Measurements from ENCODE around the gene FAM200B. TPM values are rescaled to one million over a fixed set of nuclear protein-coding genes. Genes with fewer than 3 reads are reported as not detected.

FAM200B gene
- total and polyA plus RNA-seq, 4 donors, result 11.8 to 45.7 (median 16.9) TPM

DNA sequence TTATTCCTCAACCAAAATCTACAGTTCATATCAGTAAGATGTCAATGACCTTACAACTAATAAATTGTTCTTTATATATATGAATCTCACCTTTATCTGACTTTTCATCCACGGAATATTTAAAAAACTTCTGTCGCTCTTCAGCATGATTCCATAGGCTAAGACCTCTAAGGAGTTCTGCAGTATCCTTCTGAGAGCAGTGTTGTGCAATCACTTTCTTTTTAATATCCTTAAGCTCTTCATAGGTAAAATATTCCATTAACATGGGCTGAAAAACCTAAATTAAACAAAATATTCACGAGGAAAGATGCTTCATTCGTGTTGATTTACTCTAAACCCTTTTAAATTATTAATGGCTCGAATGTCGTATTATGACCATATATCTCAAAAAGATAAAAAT, 43.2 kb upstream of the FAM200B start:
- H3K4me3 ChIP-seq (ENCODE audit: low read depth in 1 of 3, low read length in 3 of 3), result no peak overlapping the region
- peaks cover 3 to 35% (median 21%) of the 10 kb centered on the region in 4 donors for H3K36me3 ChIP-seq (ENCODE audit: control insufficient read depth in 4 of 4, insufficient read depth in 3 of 4, low read depth in 1 of 4, low read length in 3 of 4)
- no peaks in the 10 kb centered on the region for H3K27me3 ChIP-seq (ENCODE audit: control insufficient read depth in 4 of 4, insufficient read depth in 4 of 4, low read length in 3 of 4)
- H3K9ac ChIP-seq (ENCODE audit: low read depth in 1 of 2, low read length in 2 of 2), result no peak overlapping the region
- TF ChIP-seq JUND (IDR thresholded peaks at IDR 0.05) (no peak), FOXA1 (IDR thresholded peaks at IDR 0.05) (no peak), NR2F2 (IDR thresholded peaks at IDR 0.05) (no peak), HNF4G (IDR thresholded peaks at IDR 0.05) (no peak), GABPA (IDR thresholded peaks at IDR 0.05 in 1 of 2, conservative IDR thresholded peaks at IDR 0.05 in 1 of 2) (no peak), EGR1 (IDR thresholded peaks at IDR 0.05; ENCODE audit: low read depth in 2 of 2) (no peak), SP1 (IDR thresholded peaks at IDR 0.05) (no peak), FOXA2 (IDR thresholded peaks at IDR 0.05) (no peak), RXRA (IDR thresholded peaks at IDR 0.05) (no peak), YY1 (IDR thresholded peaks at IDR 0.05) (no peak), RAD21 (IDR thresholded peaks at IDR 0.05) (no peak), TAF1 (conservative IDR thresholded peaks at IDR 0.05) (no peak), HNF4A (conservative IDR thresholded peaks at IDR 0.05) (no peak)
- TF ChIP-seq, protein P1, sequence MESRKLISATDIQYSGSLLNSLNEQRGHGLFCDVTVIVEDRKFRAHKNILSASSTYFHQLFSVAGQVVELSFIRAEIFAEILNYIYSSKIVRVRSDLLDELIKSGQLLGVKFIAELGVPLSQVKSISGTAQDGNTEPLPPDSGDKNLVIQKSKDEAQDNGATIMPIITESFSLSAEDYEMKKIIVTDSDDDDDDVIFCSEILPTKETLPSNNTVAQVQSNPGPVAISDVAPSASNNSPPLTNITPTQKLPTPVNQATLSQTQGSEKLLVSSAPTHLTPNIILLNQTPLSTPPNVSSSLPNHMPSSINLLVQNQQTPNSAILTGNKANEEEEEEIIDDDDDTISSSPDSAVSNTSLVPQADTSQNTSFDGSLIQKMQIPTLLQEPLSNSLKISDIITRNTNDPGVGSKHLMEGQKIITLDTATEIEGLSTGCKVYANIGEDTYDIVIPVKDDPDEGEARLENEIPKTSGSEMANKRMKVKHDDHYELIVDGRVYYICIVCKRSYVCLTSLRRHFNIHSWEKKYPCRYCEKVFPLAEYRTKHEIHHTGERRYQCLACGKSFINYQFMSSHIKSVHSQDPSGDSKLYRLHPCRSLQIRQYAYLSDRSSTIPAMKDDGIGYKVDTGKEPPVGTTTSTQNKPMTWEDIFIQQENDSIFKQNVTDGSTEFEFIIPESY (IDR thresholded peaks at IDR 0.05), result no peak
- TF ChIP-seq, protein P2, sequence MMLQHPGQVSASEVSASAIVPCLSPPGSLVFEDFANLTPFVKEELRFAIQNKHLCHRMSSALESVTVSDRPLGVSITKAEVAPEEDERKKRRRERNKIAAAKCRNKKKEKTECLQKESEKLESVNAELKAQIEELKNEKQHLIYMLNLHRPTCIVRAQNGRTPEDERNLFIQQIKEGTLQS (IDR thresholded peaks at IDR 0.05), result no peak
- TF ChIP-seq, protein P3, sequence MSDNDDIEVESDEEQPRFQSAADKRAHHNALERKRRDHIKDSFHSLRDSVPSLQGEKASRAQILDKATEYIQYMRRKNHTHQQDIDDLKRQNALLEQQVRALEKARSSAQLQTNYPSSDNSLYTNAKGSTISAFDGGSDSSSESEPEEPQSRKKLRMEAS (IDR thresholded peaks at IDR 0.05), result no peak
- TF ChIP-seq, protein P4, sequence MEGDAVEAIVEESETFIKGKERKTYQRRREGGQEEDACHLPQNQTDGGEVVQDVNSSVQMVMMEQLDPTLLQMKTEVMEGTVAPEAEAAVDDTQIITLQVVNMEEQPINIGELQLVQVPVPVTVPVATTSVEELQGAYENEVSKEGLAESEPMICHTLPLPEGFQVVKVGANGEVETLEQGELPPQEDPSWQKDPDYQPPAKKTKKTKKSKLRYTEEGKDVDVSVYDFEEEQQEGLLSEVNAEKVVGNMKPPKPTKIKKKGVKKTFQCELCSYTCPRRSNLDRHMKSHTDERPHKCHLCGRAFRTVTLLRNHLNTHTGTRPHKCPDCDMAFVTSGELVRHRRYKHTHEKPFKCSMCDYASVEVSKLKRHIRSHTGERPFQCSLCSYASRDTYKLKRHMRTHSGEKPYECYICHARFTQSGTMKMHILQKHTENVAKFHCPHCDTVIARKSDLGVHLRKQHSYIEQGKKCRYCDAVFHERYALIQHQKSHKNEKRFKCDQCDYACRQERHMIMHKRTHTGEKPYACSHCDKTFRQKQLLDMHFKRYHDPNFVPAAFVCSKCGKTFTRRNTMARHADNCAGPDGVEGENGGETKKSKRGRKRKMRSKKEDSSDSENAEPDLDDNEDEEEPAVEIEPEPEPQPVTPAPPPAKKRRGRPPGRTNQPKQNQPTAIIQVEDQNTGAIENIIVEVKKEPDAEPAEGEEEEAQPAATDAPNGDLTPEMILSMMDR (IDR thresholded peaks at IDR 0.05; ENCODE audit: low read depth, low read length, missing input control), result no peak
- TF ChIP-seq, protein P5, sequence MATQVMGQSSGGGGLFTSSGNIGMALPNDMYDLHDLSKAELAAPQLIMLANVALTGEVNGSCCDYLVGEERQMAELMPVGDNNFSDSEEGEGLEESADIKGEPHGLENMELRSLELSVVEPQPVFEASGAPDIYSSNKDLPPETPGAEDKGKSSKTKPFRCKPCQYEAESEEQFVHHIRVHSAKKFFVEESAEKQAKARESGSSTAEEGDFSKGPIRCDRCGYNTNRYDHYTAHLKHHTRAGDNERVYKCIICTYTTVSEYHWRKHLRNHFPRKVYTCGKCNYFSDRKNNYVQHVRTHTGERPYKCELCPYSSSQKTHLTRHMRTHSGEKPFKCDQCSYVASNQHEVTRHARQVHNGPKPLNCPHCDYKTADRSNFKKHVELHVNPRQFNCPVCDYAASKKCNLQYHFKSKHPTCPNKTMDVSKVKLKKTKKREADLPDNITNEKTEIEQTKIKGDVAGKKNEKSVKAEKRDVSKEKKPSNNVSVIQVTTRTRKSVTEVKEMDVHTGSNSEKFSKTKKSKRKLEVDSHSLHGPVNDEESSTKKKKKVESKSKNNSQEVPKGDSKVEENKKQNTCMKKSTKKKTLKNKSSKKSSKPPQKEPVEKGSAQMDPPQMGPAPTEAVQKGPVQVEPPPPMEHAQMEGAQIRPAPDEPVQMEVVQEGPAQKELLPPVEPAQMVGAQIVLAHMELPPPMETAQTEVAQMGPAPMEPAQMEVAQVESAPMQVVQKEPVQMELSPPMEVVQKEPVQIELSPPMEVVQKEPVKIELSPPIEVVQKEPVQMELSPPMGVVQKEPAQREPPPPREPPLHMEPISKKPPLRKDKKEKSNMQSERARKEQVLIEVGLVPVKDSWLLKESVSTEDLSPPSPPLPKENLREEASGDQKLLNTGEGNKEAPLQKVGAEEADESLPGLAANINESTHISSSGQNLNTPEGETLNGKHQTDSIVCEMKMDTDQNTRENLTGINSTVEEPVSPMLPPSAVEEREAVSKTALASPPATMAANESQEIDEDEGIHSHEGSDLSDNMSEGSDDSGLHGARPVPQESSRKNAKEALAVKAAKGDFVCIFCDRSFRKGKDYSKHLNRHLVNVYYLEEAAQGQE (IDR thresholded peaks at IDR 0.05), result no peak
- no peak for DNase-seq (ENCODE audit: low spot score)
- H3K27ac ChIP-seq (ENCODE audit: low read depth in 1 of 2, low read length in 2 of 2), result no peak overlapping the region
- 95% methylated on average over 6 of the region's 6 CpGs for WGBS
- H3K9me3 ChIP-seq (ENCODE audit: control insufficient read depth in 4 of 4, low read length in 3 of 4), result no peaks in the 10 kb centered on the region
- no peaks in the 10 kb centered on the region for H3K4me1 ChIP-seq (ENCODE audit: control insufficient read depth in 4 of 4, insufficient read depth in 4 of 4, low read length in 3 of 4)
